GM19238 (cell line): ENCODE results near the gene TAAR6.
"Not testable (repeated sequence)": the region's sequence is repeated elsewhere in the genome, so short reads cannot be mapped to it uniquely, and the experiment has no call there.

Experiments used
- DNase-seq: peaks from one replicate; pipeline ENCODE4 v3.0.0; 2011; ENCODE audit warnings: low spot score; ENCODE audit not compliant: insufficient read length

Gene TAAR6

GRCh38 chr6:132589454-132589853, 19.3 kb downstream of the TAAR6 start, which contains the start of gene TAAR5:
TAAR5 (minus strand) TSS chr6:132589741; CDS start chr6:132589686, 55 bp downstream.
- no peak for DNase-seq

DNA sequence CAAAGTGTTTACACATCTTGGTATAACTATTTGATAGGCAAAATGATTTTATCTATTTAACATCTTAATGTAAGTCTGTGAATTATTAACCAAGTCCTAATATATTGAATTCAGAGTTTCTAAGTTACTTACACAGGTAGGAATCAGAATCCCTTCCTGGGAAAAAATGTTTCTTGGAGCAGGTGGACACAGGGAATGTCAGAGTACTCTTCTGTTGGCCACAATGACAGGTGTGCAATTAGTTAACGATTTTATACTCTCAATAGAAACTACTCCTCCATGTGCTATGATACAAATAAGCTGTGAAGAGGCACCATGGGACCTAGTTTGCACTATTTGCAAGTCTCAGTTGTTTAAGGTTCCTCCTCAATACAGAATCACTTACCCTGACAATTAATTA, 20.2 kb downstream of the TAAR6 start:
- DNase-seq = no peak

GRCh38 chr6:132592855-132593254, 22.7 kb downstream of the TAAR6 start:
- no peak for DNase-seq

GRCh38 chr6:132596201-132596600, 26.1 kb downstream of the TAAR6 start:
- DNase-seq = no peak

GRCh38 chr6:132598473-132598872, 28.4 kb downstream of the TAAR6 start:
- no peak for DNase-seq

GRCh38 chr6:132600900-132601299, 30.8 kb downstream of the TAAR6 start:
- DNase-seq = not testable (repeated sequence)

GRCh38 chr6:132604635-132605152, 34.6 kb downstream of the TAAR6 start:
- DNase-seq = no peak

DNA sequence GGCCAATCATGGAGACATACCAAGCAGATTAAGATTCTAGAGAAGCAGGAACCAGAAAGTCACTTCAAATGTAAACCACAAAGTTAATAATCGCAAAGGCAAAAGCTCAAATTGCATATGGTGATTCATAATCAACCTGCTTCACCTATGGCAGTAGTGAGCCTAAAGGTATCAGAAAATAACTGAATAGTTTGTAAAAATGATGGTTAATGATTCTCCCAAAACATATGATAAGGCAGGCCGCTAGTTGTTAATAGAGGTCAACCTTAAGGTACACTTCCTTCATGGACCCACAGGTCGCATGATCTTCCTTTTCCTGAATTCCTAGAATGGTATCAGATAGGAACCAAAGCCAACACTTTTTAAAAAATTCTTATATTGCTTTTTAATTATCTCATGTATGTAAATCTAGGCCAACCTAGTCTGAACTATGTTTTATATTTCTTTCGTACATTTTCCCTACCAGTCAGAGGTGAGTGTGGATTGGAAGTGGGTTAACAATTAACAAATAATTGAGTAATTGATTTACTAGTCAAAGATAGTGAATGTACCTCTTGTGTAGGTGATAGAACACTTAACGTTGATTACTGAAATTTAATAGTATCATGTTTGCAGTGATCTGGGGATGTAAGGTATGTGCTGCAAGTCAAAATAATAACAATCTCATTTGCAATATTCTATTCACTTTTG, 37.6 kb downstream of the TAAR6 start:
- no peak for DNase-seq

DNA sequence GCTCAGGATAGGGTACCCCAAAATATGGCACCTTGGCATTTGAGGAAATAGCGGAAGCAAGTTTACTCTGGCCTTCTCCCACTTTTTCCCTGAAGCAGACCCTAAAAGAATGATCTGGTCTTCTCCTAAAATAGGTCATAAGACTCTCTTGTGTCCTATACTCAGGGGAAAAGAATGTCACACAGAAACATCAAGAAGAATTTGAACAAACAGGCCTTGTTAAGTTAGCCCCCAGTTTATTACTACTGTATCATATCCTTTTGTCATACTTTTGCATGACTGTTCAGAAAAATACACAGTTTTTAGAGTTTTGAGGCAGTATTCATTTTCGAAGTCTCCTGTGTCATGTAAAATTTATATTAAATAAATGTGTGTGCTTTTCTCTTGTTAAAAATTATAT, 41.5 kb downstream of the TAAR6 start:
- no peak for DNase-seq

DNA sequence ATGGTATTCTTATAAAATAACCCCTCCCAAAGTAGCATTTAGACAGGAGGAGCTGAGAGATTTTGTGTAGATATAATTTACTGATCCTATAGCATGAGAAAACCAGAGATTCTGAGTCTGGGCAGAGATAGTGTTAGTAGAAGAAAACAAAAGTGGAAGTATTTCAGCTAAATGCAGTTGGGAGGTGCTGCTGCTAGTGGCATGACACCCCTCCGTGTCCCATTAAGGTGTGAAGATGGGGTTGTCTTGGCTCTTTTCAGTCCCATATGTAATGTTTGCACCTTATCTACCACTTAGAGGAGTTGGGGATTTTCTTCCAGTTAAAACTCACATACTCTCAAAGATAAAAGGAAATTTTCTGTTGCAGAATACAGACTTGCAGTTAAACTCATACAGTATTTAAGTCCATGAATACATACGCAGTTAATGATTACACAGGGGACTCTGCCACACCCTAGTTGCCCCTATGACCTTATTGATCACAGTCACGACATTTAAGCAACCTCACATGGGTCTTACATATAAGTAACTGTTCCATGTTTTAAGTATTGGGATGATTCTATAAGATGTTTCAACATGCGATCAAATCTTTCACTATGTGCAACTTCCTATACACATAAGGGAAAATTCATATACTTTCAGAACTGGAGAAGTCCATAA, 42.5 kb downstream of the TAAR6 start:
- DNase-seq = no peak

- no peak for DNase-seq
These were observed 44.4 kb downstream of the TAAR6 start for GRCh38 chr6:132614554-132614953.

GRCh38 chr6:132616677-132617076, 46.6 kb downstream of the TAAR6 start:
- DNase-seq = no peak
